ENCODE data around the gene EXOSC10.
"Not testable (repeated sequence)": the region's sequence is repeated elsewhere in the genome, so short reads cannot be mapped to it uniquely, and the experiment has no call there.

EXOSC10 gene

DNA sequence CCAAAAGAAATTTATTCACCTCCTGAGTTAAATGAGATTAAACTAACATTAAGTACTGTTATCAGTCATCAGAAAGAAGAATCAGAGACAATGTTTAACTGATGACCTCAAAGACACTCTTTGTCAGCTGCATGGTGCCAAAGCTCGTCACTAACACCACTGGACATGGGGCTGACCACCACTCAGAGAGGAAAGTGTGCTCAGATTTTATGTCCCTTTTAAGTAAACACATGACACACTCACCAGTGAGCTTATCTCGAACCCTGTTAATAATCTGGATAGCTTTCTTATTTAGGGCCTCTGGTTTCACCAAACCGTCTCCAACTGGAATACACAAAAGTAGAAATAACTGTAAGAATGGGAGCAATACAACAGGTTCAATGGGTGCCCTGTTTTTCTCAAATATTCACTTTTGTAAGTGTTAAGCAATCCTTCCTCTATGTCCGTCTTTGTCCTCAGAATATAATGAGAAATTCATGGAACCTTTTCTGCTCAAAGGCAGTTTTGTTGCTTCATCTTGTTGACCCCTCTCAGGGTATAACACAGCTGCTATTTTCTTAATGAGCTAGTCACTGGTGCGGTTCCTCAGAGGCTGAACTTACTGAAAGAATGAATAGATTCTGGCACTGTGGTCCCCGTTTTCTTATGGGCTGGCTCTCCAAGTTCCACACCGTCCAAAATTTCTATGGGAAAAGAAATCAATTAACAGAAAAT is 9.5 kb upstream of the EXOSC10 start:
- no peak for DNase-seq (ENCODE audit: low spot score)

DNA sequence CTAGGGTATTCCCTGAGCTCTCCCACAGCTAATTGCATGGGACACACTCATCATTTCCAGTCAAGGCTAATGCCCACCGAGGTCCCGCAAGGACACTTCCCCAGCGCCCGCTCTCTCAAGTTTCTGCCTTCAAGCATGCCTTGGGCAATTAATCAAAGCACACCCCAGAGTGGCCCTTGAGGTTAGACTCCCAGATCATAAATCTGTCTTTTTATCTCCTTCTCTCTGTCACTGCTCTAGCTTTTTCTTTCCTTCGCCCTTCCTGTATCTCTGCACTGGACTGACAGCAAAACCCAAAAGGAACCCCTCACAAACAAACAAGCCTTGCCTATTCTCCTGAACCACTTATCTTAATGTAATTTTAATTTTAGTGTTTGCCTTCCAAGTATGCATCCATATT is 7.9 kb upstream of the EXOSC10 start:
- no peak for DNase-seq (ENCODE audit: low spot score)

DNA sequence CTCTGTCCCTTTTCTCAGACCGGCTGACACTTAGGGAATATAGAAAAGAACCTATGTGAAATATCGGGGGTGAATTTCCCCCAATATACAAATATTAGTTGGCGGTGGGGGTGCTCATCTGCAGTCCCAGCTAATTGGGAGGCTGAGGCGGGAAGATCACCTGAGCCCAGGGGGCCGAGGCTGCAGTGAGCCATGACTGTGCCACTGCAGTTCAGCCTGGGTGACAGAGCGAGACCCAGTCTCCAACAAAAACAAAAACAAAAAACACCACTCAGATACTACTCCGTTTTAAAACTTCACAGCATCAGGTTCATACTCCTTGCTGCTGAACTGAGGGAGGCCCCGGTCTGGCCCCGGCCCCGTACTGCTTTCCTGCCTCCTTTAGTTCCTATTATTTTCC is 5.9 kb upstream of the EXOSC10 start:
- no peak for DNase-seq (ENCODE audit: low spot score)

DNA sequence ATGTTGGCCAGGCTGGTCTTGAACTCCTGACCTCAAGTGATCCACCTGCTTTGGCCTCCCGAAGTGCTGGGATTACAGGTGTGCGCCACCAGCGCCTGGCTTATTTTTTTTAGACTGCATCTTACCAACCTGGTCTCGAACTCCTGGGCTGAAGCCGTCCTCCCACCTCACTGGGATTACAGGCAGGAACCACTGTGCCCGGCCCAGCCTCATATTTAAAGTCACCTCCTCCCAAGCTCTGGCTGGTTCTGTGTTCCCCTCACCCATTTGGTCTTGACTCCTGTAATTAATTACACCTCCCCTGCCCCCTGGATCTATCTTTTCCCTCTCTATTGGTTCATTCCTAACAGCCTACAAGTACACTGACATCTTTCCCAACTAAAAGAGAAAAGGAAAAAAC is 1.7 kb upstream of the EXOSC10 start:
- no peak for DNase-seq (ENCODE audit: low spot score)

DNA sequence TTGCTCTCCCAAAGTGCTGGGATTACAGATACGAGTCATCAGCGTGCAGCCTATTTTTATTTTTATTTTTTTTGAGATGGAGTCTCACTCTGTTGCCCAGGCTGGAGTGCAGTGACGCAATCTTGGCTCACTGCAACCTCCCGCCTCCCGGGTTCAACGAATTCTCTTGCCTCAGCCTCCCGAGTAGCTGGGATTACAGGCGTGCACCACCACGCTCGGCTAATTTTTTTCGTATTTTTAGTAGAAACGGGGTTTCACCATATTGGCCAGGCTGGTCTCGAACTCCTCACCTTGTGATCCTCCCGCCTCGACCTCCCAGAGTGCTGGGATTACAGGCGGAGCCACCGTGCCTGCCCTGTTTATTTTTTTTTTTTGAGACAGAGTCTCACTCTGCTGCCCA is 1.1 kb upstream of the EXOSC10 start:
- not testable (repeated sequence) for DNase-seq (ENCODE audit: low spot score)

DNA sequence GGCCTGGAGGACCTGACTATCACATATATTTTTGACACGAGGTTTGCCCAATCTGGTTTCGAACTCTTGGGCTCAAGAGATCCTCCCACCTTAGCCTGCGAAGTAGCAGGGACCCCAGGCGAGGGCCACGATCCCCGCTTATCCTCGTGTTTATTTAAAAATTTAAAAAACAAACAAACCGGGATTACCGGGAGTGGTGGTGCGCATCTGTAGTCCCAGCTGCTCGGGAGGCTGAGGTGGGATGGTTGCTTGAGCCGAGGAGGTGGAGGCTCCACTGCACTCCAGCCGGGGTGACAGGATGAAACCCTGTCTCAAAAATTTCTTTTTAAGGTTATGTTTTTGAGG is 452 bp upstream of the EXOSC10 start:
- no peak for DNase-seq (ENCODE audit: low spot score)

DNA sequence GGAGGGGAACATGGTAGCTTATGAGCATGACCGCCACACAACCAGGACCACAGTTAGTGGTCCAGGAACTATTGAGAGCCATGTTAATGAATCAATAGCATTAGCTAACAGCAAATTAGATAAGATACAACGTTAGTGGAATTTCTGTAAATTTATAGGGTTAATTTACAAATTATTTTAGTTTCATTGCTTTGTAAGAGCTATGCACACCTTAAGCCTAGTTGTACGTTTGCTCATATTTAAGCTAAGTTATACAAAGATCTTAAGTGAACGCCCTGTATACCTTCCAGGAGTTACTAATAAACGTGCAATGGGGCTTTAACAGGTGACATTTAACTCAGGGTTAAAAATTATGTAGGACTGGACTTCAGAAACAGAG is 749 bp downstream of the EXOSC10 start:
- DNase-seq (ENCODE audit: low spot score), result no peak

DNA sequence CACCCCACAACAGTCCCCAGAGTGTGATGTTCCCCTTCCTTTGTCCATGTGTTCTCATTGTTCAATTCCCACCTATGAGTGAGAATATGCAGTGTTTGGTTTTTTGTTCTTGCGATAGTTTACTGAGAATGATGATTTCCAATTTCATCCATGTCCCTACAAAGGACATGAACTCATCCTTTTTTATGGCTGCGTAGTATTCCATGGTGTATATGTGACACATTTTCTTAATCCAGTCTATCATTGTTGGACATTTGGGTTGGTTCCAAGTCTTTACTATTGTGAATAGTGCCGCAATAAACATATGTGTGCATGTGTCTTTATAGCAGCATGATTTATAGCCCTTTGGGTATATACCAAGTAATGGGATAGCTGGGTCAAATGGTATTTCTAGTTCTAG is 15.9 kb downstream of the EXOSC10 start:
- DNase-seq (ENCODE audit: low spot score), result not testable (repeated sequence)

DNA sequence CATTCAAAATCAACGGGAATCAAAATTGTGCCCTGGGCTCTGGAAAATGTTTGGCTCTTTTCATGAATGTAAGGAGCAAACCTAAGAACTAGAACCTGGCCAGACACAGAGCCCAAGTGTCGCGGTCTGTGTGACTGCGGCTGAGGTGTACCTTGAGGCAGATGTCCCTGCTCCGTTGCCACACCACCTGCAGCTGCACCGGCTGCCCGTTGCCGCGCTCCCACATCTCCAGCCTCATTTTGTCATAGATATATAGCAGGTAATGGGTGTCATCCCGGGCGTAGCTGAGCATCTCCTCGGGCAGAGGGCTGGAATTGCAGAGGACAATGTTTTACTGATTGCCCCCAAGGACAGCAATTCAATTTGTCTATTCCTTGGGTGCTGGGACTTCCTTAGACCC is 18.7 kb downstream of the EXOSC10 start:
- no peak for DNase-seq (ENCODE audit: low spot score)

DNA sequence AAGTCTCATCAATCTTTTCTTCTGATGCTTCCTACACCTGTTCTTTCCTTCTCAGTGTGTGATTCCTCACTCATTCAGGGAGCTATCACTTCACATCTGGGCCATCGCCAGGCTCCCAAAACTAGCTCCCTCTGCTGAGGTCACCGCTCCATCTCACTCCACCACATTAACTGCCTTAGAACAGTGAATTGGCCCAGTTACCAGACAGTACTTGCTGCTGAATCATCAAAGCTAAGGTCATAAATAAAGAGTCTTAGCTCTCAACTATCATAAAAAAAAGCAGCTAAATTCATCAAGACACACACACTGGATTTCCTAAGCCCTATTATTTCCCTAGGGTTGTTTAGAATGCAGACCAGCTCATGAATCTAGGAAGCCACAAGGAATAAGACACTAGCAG is 21.0 kb downstream of the EXOSC10 start:
- no peak for DNase-seq (ENCODE audit: low spot score)

DNA sequence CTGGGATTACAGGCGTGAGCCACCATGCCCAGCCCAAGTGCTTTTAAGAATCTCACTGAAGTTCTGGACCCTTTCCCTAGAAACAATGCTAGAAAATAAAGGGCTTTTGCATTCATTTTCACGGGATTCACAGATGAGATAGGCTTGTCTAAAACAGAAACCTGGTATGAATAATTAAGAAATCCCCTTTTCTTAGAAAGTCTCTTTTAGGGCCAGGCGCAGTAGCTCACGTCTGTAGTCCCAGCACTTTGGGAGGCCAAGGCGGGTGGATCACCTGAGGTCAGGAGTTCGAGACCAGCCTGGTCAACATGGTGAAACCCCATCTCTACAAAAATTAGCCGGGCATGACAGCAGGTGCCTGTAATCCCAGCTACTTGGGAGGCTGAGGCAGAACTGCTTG is 26.3 kb downstream of the EXOSC10 start:
- not testable (repeated sequence) for DNase-seq (ENCODE audit: low spot score)

DNA sequence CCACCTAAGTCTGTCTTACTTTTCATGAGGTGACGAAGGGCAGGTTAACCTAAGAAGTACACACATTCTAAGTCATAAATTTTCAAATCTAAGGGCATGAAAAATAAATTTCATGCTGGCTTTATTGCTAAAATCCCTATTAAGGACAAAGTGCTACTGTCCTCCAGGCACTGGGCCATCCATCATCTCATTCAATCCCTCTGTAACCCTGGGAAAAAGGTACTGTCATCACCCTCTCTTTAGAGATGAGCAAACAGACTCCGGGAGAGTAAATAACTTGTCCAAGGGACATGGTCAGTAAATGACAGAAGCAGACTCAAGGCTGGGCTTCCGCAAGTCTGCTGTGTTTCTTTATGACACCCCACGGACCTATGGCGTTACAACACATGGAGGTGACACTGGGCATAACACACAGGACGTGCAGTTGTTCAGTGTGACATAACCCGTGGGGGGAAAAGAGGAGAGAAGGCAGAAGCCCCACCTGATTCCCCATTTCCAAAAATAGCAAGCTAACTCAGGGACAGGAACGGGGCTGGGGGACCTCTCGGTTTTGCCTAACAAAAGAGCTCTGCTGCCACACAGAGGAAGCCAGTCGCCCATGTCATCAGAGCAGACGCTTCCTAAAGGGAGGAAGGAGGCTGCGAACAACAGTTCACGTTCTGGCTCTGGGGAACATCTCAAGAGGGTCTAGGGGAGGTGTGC is 27.3 kb downstream of the EXOSC10 start:
- no peak for DNase-seq (ENCODE audit: low spot score)

DNA sequence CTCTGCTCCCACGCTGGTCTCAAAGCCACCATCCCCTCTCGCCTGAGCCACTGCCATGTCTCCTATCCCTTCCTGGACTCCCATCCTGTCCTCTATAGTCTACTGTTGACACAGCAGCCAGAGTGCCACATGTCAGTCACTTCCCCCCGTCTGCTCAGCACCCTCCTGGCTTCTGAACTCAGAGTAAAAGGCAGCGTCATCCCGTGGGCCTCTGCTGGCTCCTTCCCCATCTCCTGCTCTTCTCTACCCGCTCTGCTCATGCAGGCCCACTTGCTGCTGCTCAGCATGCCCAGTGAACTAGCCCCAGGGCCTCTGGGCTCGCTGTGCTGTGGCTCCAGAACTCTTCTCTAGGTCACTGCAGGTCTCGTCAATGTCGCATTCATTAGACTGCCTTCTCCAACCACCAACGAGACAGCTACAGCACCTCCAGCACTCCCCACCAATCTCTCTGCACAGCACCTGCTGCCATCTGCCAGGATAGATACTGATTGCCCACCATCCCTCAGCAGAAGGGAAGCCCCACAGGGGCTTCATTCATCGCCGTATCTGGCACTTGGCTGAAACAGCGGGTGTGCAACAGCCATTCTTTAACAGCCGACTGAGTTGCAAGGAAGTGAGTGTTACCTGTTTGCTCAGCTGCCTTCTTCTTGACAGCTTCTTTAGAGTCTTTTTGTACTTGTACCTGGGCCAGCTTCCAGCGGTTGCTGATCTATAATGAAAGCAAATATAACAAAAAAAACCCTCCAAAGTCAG is 28.0 kb downstream of the EXOSC10 start:
- DNase-seq (ENCODE audit: low spot score), result no peak

DNA sequence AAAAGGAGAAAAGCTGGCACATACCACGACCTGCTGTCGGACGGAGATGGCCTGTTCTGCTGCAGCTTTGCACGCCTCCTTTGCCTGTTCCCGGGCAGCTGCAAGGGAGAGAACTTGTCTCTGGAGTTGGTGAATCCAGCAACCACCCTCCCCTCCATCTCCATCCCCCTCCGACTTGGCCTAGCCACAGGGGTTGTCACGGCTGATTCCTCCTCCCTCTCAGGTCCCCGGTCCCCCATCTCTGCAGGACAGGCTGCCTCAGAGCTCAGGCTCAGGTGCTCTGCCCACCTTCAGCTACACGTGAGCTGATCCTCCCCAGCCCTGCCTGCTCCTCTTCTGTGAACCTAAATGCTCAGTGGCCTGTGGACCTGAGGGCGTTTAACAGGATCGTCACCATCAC is 28.8 kb downstream of the EXOSC10 start:
- DNase-seq (ENCODE audit: low spot score), result no peak

DNA sequence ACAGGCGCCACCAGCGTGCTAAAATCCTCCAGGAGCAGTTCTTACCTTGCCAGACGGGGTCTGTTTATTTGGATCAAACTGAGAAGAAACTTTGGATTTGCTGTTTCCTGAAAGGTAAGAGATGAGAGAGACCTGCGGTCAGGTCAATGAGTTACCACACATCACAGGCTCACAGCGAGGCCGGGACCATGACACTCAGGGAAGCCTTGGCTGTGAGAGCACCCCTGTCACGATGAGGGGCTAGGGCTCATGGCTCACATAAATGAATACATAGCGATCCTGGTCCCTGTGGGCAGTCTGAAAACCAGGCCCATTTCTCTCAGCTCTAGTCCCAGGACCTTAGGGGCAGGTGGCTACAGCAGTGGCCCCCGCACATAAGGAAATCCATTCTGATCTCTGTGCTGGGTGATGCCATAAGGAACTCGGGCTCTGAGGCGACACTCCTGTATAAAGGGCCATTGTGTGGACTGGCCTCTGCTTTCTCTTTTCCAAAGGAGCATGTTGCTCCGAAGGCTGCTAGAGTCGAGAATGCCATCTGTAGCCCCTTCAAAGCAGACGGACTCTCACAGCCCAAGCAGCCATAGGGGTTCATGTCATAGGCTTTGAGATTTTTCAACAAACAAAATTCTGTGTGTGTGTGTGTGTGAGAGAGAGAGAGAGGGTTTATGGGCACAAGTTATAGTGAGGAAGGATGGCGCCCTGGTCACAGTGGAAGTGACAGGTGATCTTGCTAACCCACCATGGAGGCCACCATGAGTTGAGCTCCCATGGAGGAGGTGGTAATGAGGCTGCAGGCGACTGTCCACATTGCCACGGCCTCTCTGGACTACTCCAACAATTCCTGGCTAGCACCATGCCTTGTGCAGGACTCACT is 30.8 kb downstream of the EXOSC10 start:
- DNase-seq (ENCODE audit: low spot score), result no peak

DNA sequence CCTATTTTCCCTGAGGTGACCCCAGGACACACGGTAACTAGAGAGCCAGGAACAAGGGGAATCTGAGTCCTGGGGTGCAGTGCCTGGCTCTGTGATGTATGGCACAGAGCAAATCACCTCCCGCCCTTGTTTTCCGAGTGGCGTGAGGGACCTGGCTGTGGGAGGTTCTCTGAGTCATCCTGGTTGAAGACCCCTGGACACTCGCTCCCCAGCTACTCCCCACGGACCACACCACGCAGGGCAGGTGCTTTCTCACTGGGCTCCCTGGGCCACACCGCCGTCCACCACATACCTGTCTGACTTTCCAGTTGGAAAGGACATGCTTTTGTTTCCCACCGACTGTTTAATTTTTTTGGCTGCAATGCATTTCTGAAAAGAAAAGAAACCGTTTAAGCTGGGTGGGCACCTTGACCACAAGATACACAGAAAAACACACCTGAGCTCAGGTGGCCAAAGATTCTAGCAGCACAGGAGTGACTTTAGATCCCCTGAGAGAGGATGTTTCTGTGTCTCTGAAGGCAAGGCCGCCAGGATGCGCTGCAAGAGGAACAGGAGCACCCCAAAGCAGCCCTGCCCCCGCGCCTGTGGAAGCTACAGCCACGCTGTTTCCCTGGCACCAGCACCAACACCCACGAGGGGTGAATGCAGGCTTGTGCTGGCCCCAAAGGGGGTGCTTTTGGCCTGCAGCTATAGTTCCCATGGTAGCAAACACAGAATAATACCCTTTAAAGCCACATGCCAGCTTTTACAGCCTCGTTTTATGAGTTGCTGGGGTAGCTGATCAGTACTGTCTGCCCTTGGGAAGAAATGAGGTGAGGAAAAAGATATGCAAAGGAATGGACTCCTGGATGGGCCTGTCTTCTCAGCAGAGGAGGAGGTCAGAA is 31.7 kb downstream of the EXOSC10 start:
- DNase-seq (ENCODE audit: low spot score), result no peak

DNA sequence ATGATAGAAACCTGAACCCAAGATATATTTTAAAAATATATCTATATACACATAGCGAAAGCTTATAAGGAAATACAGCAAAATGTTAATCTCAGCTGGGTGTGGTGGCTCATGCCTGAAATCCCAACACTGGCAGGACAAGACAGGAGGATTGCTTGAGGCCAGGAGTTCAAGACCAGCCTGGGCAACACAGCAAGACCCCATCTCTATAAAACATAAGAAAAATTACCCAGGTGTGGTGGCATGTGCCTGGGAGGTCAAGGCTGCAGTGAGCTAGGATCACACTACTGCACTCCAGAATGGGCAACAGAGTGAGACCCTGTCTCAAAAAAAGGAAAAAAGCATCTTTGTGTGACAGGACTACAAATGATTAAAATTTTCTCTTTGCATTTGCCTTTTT is 33.9 kb downstream of the EXOSC10 start:
- DNase-seq (ENCODE audit: low spot score), result no peak

DNA sequence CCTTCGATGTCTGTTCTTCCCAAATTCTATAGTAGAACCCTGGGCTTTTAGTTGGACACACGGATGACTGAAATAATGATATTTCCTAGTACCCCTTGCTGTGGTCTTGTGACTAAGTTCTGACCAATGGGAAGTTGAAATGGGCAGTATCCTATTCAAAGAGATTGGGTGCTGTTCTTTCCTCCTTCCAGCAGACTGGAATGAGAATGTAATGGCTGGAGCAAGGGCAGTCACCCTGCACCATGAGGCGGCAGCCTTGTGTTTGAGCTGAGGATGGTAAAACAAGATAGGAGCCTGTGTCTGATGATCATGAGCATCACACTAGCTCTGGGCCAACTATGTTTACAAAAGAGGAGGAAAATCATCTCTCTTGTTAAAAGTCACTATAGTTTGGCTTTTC is 34.7 kb downstream of the EXOSC10 start:
- no peak for DNase-seq (ENCODE audit: low spot score)

DNA sequence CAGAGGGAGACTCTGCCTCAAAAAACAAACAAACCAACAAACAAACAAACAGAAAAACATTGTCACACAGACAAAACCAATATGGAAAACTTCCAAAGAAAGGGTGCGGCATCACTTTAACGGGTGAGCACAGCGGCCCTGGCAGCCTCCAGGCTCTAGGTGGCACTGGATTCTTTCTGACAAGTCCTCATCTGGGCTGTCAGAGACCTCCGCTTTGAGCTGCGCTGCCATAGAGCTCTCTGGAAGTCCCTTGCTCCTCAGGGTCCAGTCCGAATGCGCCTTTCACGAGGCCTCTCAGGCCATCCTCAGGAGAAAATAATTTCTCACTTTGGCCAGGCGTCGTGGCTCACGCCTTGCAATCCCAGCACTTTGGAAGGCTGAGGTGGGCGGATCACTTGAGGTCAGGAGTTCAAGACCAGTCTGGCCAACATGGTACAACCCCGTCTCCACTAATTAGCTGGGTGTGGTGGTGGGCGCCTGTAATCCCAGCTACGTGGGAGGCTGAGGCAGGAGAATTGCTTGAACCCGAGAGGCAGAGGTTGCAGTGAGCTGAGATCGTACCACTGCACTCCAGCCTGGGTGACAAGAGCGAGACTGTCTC is 35.6 kb downstream of the EXOSC10 start:
- not testable (repeated sequence) for DNase-seq (ENCODE audit: low spot score)

DNA sequence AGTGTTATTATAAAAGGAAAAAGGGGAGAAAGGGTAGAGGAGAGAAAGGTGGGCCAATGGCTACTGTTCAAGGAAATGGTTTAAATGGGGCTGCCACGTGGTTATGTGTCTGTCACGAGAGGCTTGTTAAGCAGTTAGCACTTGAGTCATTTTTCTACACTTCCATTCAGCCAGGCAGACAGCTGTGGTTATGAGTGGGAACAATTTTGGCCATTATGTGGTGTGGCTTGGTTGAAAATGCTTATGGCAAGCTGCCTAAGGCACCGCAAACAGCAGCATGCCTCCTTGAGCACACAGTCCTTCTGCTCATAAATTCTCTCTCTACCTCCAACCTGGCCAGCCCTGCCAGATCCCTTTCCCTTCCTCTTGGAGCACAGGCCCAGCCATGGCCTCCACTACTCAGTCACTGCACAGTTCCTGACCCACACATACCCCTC is 36.7 kb downstream of the EXOSC10 start:
- no peak for DNase-seq (ENCODE audit: low spot score)
